GM18517 (cell line): ENCODE results near the gene BAG1.
A peak's percentile ranks its signal among the peaks of the same experiment; 100 is the strongest.

Experiments used
- ATAC-seq: cut with Tn5 transposase; IDR thresholded peaks from one replicate; pipeline ENCODE4 v1.9.1; 2021; ENCODE audit warnings: mild to moderate bottlenecking, moderate library complexity; ENCODE audit not compliant: unreplicated experiment

BAG1 gene

DNA sequence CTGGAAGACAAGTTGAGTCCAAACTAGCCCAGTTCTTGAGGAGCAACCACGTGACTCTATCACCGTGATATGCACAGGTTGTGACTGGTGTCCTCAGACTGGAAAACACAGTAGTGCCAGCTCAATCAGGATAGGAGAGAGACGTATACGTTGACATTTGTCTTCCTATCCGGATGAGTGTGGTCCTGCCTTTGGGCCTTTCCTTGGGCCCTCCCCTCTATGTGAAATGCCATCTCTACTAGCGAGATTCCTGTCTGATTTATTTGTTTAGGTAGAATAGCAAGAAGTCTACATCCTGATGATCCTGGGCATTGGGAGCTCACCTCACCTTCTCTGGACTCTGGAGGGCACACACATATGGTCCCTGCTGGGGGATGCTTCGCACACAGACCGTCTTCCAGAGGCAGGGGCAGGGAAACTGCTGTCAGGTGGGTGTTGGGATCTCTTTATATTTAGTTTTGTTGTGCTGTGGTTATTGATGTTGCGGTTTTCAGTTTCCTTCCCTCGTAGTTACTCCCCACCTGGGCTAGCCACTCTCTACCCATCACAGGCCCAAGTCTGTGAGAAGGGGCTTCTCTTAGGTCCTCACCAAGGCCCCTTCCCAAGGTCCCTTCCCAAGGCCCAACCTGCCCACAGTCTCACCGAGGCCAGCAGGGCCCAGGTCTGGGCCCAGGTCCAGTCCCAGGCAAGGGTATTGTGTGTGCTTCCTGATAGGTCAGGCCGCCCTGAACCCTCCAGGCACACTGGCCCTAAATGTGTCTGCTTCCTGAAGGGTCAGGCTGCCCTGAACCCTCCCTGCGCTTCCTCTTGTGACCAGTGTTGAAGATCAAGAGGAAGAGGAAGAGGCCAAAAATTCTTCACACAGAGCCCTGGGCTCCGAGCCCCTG, 43.6 kb downstream of the BAG1 start:
- no peak for ATAC-seq

DNA sequence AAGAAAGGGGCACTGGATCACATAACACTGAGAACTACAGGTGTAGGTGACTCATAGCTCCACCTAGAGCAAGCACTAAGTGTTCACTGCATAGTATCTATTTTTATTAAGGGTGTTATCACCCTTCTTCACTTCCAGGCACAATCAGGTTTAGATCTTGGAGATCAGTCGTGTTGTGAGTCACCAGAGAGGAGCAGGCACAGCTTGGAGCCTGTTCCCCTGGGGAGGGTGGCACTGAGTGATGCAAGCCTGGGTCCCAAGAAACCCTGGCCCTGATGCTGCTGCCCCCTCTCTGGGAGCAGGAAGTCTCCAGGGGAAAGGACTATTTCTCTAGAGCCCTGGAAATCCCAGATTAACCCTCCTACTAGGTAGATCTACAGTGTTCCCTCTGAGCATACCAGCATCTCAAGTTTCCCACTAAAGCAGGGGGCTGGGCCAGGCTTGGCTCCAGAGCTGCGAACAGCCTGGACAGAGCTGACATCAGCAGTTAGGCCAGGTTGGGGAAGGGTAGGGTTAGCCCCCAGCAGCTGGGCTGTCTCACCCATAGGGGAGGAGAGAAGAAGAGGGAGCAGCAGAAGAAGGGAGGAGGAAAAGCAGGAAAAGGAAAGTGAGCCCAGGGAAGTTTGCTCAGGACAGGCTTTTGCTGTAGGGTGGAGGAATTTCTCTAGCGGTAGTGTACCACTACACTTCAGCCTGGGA, 52.7 kb downstream of the BAG1 start:
- no peak for ATAC-seq

DNA sequence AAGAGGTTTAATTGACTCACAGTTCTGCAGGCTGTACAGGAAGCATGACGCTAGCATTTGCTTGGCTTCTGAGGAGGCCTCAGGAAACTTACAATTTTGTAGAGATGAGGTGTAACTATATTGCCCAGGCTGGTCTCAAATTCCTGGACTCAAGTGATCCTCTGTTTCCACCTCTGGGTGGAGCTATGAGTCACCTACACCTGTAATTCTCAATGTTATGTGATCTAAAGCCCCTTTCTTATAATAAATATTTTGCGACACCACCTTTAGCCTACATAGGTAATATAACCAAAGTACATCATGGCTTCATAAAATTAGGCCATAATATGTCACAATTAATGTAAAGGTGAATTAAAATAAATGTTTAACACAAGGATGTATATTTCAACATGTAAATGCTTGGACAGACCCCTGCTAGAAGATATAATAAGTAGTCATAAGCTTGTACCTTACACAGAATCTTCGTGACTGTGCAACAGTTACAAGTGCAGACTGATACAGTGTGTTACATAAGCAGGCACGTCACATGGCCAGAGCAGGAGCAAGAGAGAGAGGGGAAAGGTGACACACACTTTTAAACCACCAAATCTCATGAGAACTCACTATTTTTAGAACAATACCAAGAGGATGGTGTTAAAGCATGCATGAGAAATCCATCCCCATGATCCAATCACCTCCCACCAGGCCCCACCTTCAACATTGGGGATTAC, 54.3 kb downstream of the BAG1 start:
- ATAC-seq: no peak

DNA sequence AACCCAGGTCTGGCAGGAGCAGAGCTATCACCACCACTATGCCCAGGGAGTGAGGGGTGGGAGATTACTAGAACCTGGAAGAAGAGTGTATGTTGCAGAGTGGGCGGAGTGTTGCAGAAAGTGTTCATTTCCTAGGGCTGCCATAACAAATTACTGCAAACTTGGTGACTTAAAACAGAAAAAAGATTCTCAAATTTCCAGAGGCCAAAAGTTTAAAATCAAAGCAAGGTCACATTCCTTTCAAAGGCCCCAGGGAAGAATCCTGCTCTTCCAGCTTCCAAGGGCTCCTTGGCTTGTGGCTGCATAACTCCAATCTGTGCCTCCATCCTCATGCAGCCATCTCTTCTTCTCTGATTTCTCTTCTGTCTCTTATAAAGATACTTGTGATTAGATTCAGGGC, 55.1 kb downstream of the BAG1 start:
- no peak for ATAC-seq

DNA sequence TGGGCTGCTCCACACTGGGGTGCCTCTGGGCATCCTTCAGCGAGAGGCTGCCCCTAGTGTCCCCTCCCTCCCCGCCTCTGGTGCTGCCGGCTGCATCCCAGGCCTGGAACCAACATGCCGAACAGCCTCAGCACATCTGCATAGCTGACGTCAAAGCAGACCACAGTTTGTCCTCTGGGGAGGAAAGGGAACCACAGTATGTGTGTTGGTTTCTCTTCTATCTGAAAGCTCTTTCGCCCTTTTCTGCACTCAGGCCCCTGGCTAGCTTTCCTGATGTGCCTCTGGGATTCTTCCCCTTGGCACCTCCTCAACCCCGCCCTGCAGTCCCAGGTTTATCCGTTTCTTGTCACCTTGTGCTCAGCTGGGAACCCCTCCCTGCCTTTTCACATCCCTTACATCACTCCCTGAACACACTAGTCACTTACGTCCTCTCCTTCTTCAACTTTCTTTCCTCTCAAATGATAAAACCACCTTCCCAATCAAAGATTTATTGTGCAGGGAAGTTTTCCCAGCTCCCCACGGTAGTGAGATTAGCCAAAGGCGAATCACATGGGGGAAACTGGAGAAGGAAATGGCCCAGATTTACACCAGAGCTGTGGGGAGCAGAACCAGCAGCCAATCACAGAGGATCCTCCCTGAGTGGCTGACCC, 61.8 kb downstream of the BAG1 start:
- ATAC-seq: peak; percentile 99
